Endothelial cell of umbilical vein (primary cell): ENCODE results near the gene TXLNA. TPM values are rescaled to one million over a fixed set of nuclear protein-coding genes. Genes with fewer than 3 reads are reported as not detected.

Source experiments
- BruUV-seq: library from RNA; stranded (reverse); fragments of 400-500 nt; replicated peaks from 2 replicates; lab custom pipeline; 2021; lab: Mats Ljungman, UMichigan
- CTCF ChIA-PET: fragments of 300-600, 350-600 bp; sonication (Branson Sonifier 250); formaldehyde crosslinking; loops from one replicate; lab custom pipeline; 2021; ENCODE audit warnings: antibody characterized with exemption, inconsistent platforms; lab: Charles Lee
- POLR2A ChIA-PET: fragments of 300-600, 350-600 bp; sonication (Branson Sonifier 250); formaldehyde crosslinking; loops from one replicate; lab custom pipeline; 2021; ENCODE audit warnings: antibody characterized with exemption, inconsistent platforms; lab: Charles Lee
- DNase-seq: peaks from one replicate; pipeline ENCODE4 v3.0.0-alpha.2; 2011; ENCODE audit warnings: low read depth, low spot score
- FAIRE-seq: peaks from 2 replicates; lab custom pipeline; 2011; peaks lifted over from hg19 to GRCh38; lab: Jason Lieb, UNC
- H2AFZ ChIP-seq: 2 replicates; pipeline ENCODE4 v1.6.0; 2012; ENCODE audit warnings: low read depth, low read length, control low read depth, inconsistent platforms
- H3K27ac ChIP-seq: 2 replicates; pipeline ENCODE4 v1.5.1; 2011; ENCODE audit warnings: low read depth, mild to moderate bottlenecking, control low read depth, low read length, moderate library complexity; ENCODE audit not compliant: insufficient read depth
- H3K27me3 ChIP-seq, 2 experiments: 2 replicates each; pipeline versions ENCODE4 v1.6.0 to v1.6.1; 2011; ENCODE audit warnings: low read length in 2 of 2, mixed read lengths in 1 of 2; ENCODE audit not compliant: control insufficient read depth in 2 of 2, insufficient read depth in 2 of 2
- H3K36me3 ChIP-seq, 2 experiments: 2 replicates in 1 of 2; 3 replicates in 1 of 2; pipeline ENCODE4 v1.5.1; 2011; ENCODE audit warnings: low read length in 2 of 2, mild to moderate bottlenecking in 1 of 2, moderate library complexity in 1 of 2; ENCODE audit not compliant: control insufficient read depth in 2 of 2, insufficient read depth in 2 of 2; ENCODE audit errors: extremely low read depth in 1 of 2
- H3K4me1 ChIP-seq: 3 replicates; pipeline ENCODE4 v1.5.1; 2011; ENCODE audit warnings: mild to moderate bottlenecking, low read length; ENCODE audit not compliant: control insufficient read depth, insufficient read depth; ENCODE audit errors: extremely low read depth
- H3K4me2 ChIP-seq: 2 replicates; pipeline ENCODE4 v1.6.1; 2011; ENCODE audit warnings: low read length, control low read depth, mixed read lengths; ENCODE audit not compliant: insufficient read depth
- H3K4me3 ChIP-seq, 3 experiments: fragments of 200-600 bp in 1 of 3; sonication (generic), shearing (Covaris generic) in 1 of 3; replicated peaks in 1 of 3; 2 replicates each; pipeline ENCODE4 v1.5.1; 2011 to 2016; ENCODE audit warnings: control low read depth in 3 of 3, low read length in 3 of 3, mild to moderate bottlenecking in 2 of 3, inconsistent platforms in 1 of 3, low read depth in 1 of 3, moderate library complexity in 1 of 3; ENCODE audit not compliant: insufficient read depth in 1 of 3
- H3K79me2 ChIP-seq: 2 replicates; pipeline ENCODE4 v1.6.0; 2012; ENCODE audit warnings: low read length, inconsistent platforms; ENCODE audit not compliant: control insufficient read depth, insufficient read depth
- H3K9ac ChIP-seq: replicated peaks from 2 replicates; pipeline ENCODE3; 2011; ENCODE audit warnings: low read length, control low read depth; ENCODE audit not compliant: insufficient read depth; ENCODE audit errors: extremely low read depth
- H3K9me1 ChIP-seq: replicated peaks from 3 replicates; pipeline ENCODE4 v1.6.0; 2011; ENCODE audit warnings: mild to moderate bottlenecking, low read length; ENCODE audit not compliant: control insufficient read depth, insufficient read depth; ENCODE audit errors: extremely low read depth
- H3K9me3 ChIP-seq: replicated peaks from 2 replicates; pipeline ENCODE4 v1.5.1; 2012; ENCODE audit warnings: low read length, inconsistent platforms; ENCODE audit not compliant: control insufficient read depth, insufficient read depth
- H4K20me1 ChIP-seq: replicated peaks from 2 replicates; pipeline ENCODE3; 2011; ENCODE audit warnings: mild to moderate bottlenecking, low read length; ENCODE audit not compliant: control insufficient read depth, insufficient read depth; ENCODE audit errors: extremely low read depth
- EZH2 ChIP-seq: IDR thresholded peaks from 2 replicates; pipeline ENCODE4 v1.6.1; 2012; ENCODE audit warnings: borderline replicate concordance, low read depth, mild to moderate bottlenecking, moderate library complexity, low read length, inconsistent platforms; ENCODE audit not compliant: severe bottlenecking
- FOS ChIP-seq: IDR thresholded peaks from 2 replicates; pipeline ENCODE4 v1.6.1; 2011; ENCODE audit warnings: mild to moderate bottlenecking, low read length, moderate library complexity, borderline replicate concordance; ENCODE audit not compliant: insufficient read depth
- GATA2 ChIP-seq: IDR thresholded peaks from 2 replicates; pipeline ENCODE4 v1.7.0; 2011; ENCODE audit warnings: low read depth, mild to moderate bottlenecking, moderate library complexity, mixed read lengths, low read length; ENCODE audit not compliant: insufficient read length, insufficient read depth
- JUN ChIP-seq: IDR thresholded peaks from 2 replicates; pipeline ENCODE4 v1.6.1; 2011; ENCODE audit warnings: borderline replicate concordance, low read depth; ENCODE audit not compliant: insufficient read length, insufficient read depth
- MYC ChIP-seq: IDR thresholded peaks from one replicate; pipeline ENCODE4 v1.6.1; 2011; ENCODE audit warnings: mild to moderate bottlenecking, low read depth, low read length
- POLR2A ChIP-seq: IDR thresholded peaks from 2 replicates; pipeline ENCODE4 v1.6.1; 2012; ENCODE audit warnings: low read depth, mild to moderate bottlenecking, control low read depth, low read length
- POLR2AphosphoS5 ChIP-seq: IDR thresholded peaks from 2 replicates; pipeline ENCODE4 v1.6.1; 2012; ENCODE audit warnings: low read depth, mild to moderate bottlenecking, control low read depth, low read length, moderate library complexity; ENCODE audit not compliant: insufficient read depth
- dilution Hi-C: fragments of 300-500 bp; cut with MboI; formaldehyde crosslinking; loops from one replicate; pipeline ENCODE4 v1.15.0; 2019; ENCODE audit warnings: low sequenced_read_pairs; ENCODE audit not compliant: extremely low pct_ligation_motif_present
- intact Hi-C: fragments of 100-400 bp; cut with micrococcal nuclease; formaldehyde crosslinking; loops from one replicate; pipeline ENCODE4 v1.10.0; 2022
- polyA plus RNA-seq, 4 experiments: library from polyadenylated mRNA; depleted of rRNA in 3 of 4; stranded (reverse) in 3 of 4; unstranded in 1 of 4; fragments of >200 nt; gene quantifications; 2 replicates each; pipeline versions ENCODE4 v1.2.1 to v1.2.3, GENCODE V29; 2011 to 2012; ENCODE audit warnings: missing spikeins in 1 of 4
- total RNA-seq: library from RNA; stranded (reverse); gene quantifications from 2 replicates; pipeline ENCODE4 v1.2.3, GENCODE V29; 2021
- TF ChIP-seq, protein P1 (sequence below): IDR thresholded peaks from 2 replicates; pipeline ENCODE4 v1.6.1; 2011; ENCODE audit not compliant: insufficient read depth, insufficient read length
- TF ChIP-seq, protein P2 (sequence below), 2 donors: IDR thresholded peaks; 1 replicate in 1 of 2; 2 replicates in 1 of 2; pipeline ENCODE4 v1.5.1; 2011; ENCODE audit warnings: low read length in 2 of 2, mild to moderate bottlenecking in 2 of 2, moderate library complexity in 2 of 2, control low read depth in 1 of 2, inconsistent platforms in 1 of 2, low read depth in 1 of 2; ENCODE audit not compliant: insufficient read depth in 1 of 2; ENCODE audit errors: extremely low read depth in 1 of 2

Gene TXLNA
- total and polyA plus RNA-seq, 2 donors (not counting 3 experiments of a cell fraction or from before 2014, with no cell fraction given) = 41.8 to 69.4 TPM

DNA sequence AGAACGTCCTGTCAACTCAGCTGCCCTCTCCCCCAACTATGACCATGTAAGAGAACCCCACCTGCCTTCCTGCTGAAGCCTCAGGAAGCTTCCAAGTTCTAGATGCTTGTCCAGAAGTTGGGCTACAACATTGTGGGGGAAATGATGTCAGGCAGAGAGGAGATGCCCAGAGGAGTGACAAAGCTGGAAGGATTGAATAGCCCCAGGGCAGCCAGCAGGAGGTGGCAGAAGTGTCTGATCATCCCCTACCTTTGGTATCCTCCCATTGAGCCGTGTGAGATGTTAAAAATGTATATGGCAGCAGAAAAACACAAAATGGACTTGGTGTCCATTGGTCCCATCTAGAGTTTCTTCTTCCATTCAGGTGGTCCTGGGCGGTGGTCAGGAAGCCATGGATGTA is 49.3 kb downstream of the TXLNA start:
- no TSS peak for BruUV-seq
- dilution Hi-C loops = no loop called here
- Histone ChIP-seq H3K9me3 (no peaks in the 10 kb centered on the region), H2AFZ (no peak overlapping the region), H3K79me2 (peaks cover 8% of the 10 kb centered on the region), H3K27ac (no peak overlapping the region), H3K4me2 (no peak overlapping the region), H3K9ac (no peak overlapping the region), H3K27me3 (no peaks in the 10 kb centered on the region), H3K36me3 (peaks cover 13 to 30% of the 10 kb centered on the region in 2 experiments), H3K9me1 (no peaks in the 10 kb centered on the region), H3K4me1 (peaks cover 4% of the 10 kb centered on the region), H3K4me3 (no peak overlapping the region), H4K20me1 (no peaks in the 10 kb centered on the region)
- ChIA-PET CTCF (interaction anchor here (1.5 to 3.2 kb wide), 3 partner anchors 13 to 88 kb away, joined by 7 to 13 read pairs (median 7); no protein-coding TSS in a partner anchor), POLR2A (no interaction called here)
- FAIRE-seq = no peak
- intact Hi-C loops = no loop called here
- DNase-seq = no peak
- no peak for TF ChIP-seq FOS
- no peak for TF ChIP-seq EZH2
- TF ChIP-seq JUN = no peak
- TF ChIP-seq POLR2AphosphoS5 = no peak
- TF ChIP-seq MYC = no peak
- TF ChIP-seq GATA2 = no peak
- TF ChIP-seq, protein P1, sequence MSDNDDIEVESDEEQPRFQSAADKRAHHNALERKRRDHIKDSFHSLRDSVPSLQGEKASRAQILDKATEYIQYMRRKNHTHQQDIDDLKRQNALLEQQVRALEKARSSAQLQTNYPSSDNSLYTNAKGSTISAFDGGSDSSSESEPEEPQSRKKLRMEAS = no peak
- TF ChIP-seq POLR2A = no peak
- TF ChIP-seq, protein P2, sequence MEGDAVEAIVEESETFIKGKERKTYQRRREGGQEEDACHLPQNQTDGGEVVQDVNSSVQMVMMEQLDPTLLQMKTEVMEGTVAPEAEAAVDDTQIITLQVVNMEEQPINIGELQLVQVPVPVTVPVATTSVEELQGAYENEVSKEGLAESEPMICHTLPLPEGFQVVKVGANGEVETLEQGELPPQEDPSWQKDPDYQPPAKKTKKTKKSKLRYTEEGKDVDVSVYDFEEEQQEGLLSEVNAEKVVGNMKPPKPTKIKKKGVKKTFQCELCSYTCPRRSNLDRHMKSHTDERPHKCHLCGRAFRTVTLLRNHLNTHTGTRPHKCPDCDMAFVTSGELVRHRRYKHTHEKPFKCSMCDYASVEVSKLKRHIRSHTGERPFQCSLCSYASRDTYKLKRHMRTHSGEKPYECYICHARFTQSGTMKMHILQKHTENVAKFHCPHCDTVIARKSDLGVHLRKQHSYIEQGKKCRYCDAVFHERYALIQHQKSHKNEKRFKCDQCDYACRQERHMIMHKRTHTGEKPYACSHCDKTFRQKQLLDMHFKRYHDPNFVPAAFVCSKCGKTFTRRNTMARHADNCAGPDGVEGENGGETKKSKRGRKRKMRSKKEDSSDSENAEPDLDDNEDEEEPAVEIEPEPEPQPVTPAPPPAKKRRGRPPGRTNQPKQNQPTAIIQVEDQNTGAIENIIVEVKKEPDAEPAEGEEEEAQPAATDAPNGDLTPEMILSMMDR (IDR thresholded peaks at IDR 0.05; ENCODE audit: extremely low read depth in 1 of 2, insufficient read depth in 1 of 2, low read depth in 1 of 2, low read length in 2 of 2) = no peak
